OCI-LY3 (cell line): ENCODE data around the gene TIMM17A.

Experiments used
- H2AFZ ChIP-seq: fragments of 200-600, 300-600 bp; shearing (Covaris generic); 2 replicates; pipeline ENCODE4 v1.6.0; 2014; ENCODE audit warnings: antibody characterized with exemption, low read depth, low read length
- H3K27ac ChIP-seq: fragments of 200-600, 300-600 bp; sonication (generic); 2 replicates; pipeline ENCODE4 v1.5.1; 2014; ENCODE audit warnings: mild to moderate bottlenecking, low read length, moderate library complexity, mixed read lengths
- H3K27me3 ChIP-seq: fragments of 200-600, 300-600 bp; sonication (generic); 2 replicates; pipeline ENCODE4 v1.6.1; 2014; ENCODE audit warnings: low read depth, low read length, mixed read lengths
- H3K36me3 ChIP-seq: fragments of 200-600, 300-600 bp; sonication (generic); replicated peaks from 2 replicates; pipeline ENCODE3; 2014; ENCODE audit warnings: low read depth, low read length, mixed read lengths
- H3K4me1 ChIP-seq: fragments of 300-600, 200-600 bp; sonication (generic); 2 replicates; pipeline ENCODE4 v1.6.1; 2014; ENCODE audit warnings: low read length, mixed read lengths
- H3K4me2 ChIP-seq: fragments of 200-600, 300-600 bp; sonication (generic); 2 replicates; pipeline ENCODE4 v1.6.1; 2014; ENCODE audit warnings: low read length, mixed read lengths
- H3K4me3 ChIP-seq: fragments of 300-600, 200-600 bp; sonication (generic); 2 replicates; pipeline ENCODE4 v1.5.1; 2014; ENCODE audit warnings: antibody characterized with exemption, mild to moderate bottlenecking, low read length, moderate library complexity
- H3K79me2 ChIP-seq: fragments of 300-600, 200-600 bp; shearing (Covaris generic); 2 replicates; pipeline ENCODE4 v1.6.1; 2014; ENCODE audit warnings: mild to moderate bottlenecking, low read length, mixed read lengths
- H3K9ac ChIP-seq: fragments of 300-600, 200-600 bp; shearing (Covaris generic); 2 replicates; pipeline ENCODE4 v1.6.0; 2014; ENCODE audit warnings: mild to moderate bottlenecking, low read length, moderate library complexity
- H3K9me3 ChIP-seq: fragments of 200-600, 300-600 bp; shearing (Covaris generic); 2 replicates; pipeline ENCODE4 v1.6.1; 2014; ENCODE audit warnings: low read length, mixed read lengths; ENCODE audit not compliant: insufficient read depth
- H4K20me1 ChIP-seq: fragments of 200-600, 300-600 bp; sonication (generic); 2 replicates; pipeline ENCODE4 v1.6.1; 2016; ENCODE audit warnings: low read length, mixed read lengths; ENCODE audit not compliant: insufficient read depth
- CTCF ChIP-seq: fragments of 200-600, 300-600 bp; sonication (generic); IDR thresholded peaks from 2 replicates; pipeline ENCODE4 v1.5.1; 2014; ENCODE audit warnings: antibody characterized with exemption, low read length, low read depth
- EZH2phosphoT487 ChIP-seq: fragments of 200-600 bp; shearing (Covaris generic); IDR thresholded peaks from 2 replicates; pipeline ENCODE4 v1.6.1; 2018; ENCODE audit warnings: antibody characterized with exemption, mixed run types, low read depth

The TIMM17A gene

GRCh38 chr1:202014915-202015661, 59.8 kb downstream of the TIMM17A start:
- Histone ChIP-seq H3K9ac (no peak overlapping the region), H3K4me3 (no peak overlapping the region), H3K27me3 (no peaks in the 10 kb centered on the region), H3K4me2 (no peak overlapping the region), H3K27ac (no peak overlapping the region), H3K79me2 (peaks cover 17% of the 10 kb centered on the region), H3K9me3 (no peaks in the 10 kb centered on the region), H4K20me1 (no peaks in the 10 kb centered on the region), H3K36me3 (peaks cover 25% of the 10 kb centered on the region), H2AFZ (no peak overlapping the region), H3K4me1 (peaks cover 9% of the 10 kb centered on the region)
- no peak for TF ChIP-seq EZH2phosphoT487
- no peak for TF ChIP-seq CTCF

- Histone ChIP-seq H3K27ac (no peak overlapping the region), H3K9ac (no peak overlapping the region), H3K79me2 (peaks cover 15% of the 10 kb centered on the region), H3K4me2 (no peak overlapping the region), H3K27me3 (no peaks in the 10 kb centered on the region), H4K20me1 (no peaks in the 10 kb centered on the region), H3K4me3 (no peak overlapping the region), H3K4me1 (peaks cover 8% of the 10 kb centered on the region), H2AFZ (no peak overlapping the region), H3K9me3 (no peaks in the 10 kb centered on the region), H3K36me3 (peaks cover 25% of the 10 kb centered on the region)
- TF ChIP-seq EZH2phosphoT487 (no peak), CTCF (no peak)
Observed at GRCh38 chr1:202015662-202015937, 60.3 kb downstream of the TIMM17A start.

- H3K79me2 ChIP-seq, result peaks cover 9% of the 10 kb centered on the region
- no peaks in the 10 kb centered on the region for H3K27me3 ChIP-seq
- no peak overlapping the region for H3K4me2 ChIP-seq
- H2AFZ ChIP-seq, result no peak overlapping the region
- TF ChIP-seq CTCF, result no peak
- TF ChIP-seq EZH2phosphoT487, result no peak
- H3K9me3 ChIP-seq, result no peaks in the 10 kb centered on the region
- peaks cover 25% of the 10 kb centered on the region for H3K36me3 ChIP-seq
- H4K20me1 ChIP-seq, result no peaks in the 10 kb centered on the region
- H3K27ac ChIP-seq, result no peak overlapping the region
- no peak overlapping the region for H3K4me3 ChIP-seq
- no peak overlapping the region for H3K9ac ChIP-seq
- peaks cover 6% of the 10 kb centered on the region for H3K4me1 ChIP-seq
Observed at GRCh38 chr1:202016022-202016810, 60.9 kb downstream of the TIMM17A start.

GRCh38 chr1:202016811-202017748, 61.8 kb downstream of the TIMM17A start:
- no peak for TF ChIP-seq EZH2phosphoT487
- no peak for TF ChIP-seq CTCF
- Histone ChIP-seq H3K4me3 (no peak overlapping the region), H3K4me2 (no peak overlapping the region)

More at GRCh38 chr1:202016811-202017748, 61.8 kb downstream of the TIMM17A start:
- Histone ChIP-seq H3K36me3 (peaks cover 25% of the 10 kb centered on the region), H3K27me3 (no peaks in the 10 kb centered on the region), H3K9ac (no peak overlapping the region), H4K20me1 (no peaks in the 10 kb centered on the region), H3K79me2 (peaks cover under 1% of the 10 kb centered on the region; the same call in 1 of the 2 replicates), H2AFZ (no peak overlapping the region), H3K9me3 (no peaks in the 10 kb centered on the region), H3K4me1 (no peaks in the 10 kb centered on the region), H3K27ac (no peak overlapping the region)
